Activated B cell treated with CpG ODN at 0.5 μM for 24 hours (primary cell): ENCODE measurements around the gene TMEM63A. TPM values are rescaled to one million over a fixed set of nuclear protein-coding genes. Genes with fewer than 3 reads are reported as not detected.

Experiments
- ATAC-seq: fragments of 200-7000 bp; cut with Tn5 transposase; one replicate; pipeline ENCODE4 v1.10.0; 2021; ENCODE audit warnings: low read depth, mild to moderate bottlenecking, moderate library complexity
- CTCF ChIA-PET: fragments of 350-600 bp; sonication (Branson Sonifier 250); formaldehyde crosslinking; loops from one replicate; lab custom pipeline; 2021; ENCODE audit warnings: antibody characterized with exemption; lab: Charles Lee
- POLR2A ChIA-PET: fragments of 350-600 bp; sonication (Branson Sonifier 250); formaldehyde crosslinking; loops from one replicate; lab custom pipeline; 2021; ENCODE audit warnings: antibody characterized with exemption; lab: Charles Lee
- DNase-seq: peaks from one replicate; pipeline ENCODE4 v3.0.0; 2022
- H3K27ac Mint-ChIP-seq: one replicate; pipeline ENCODE4 v1.8.0; 2020; ENCODE audit warnings: mixed read lengths
- H3K27me3 Mint-ChIP-seq: one replicate; pipeline ENCODE4 v1.8.0; 2021; ENCODE audit warnings: mixed read lengths
- H3K36me3 Mint-ChIP-seq: one replicate; pipeline ENCODE4 v1.8.0; 2021; ENCODE audit warnings: low read depth, mixed read lengths
- H3K4me1 Mint-ChIP-seq: one replicate; pipeline ENCODE4 v1.8.0; 2021; ENCODE audit warnings: mixed read lengths
- H3K4me3 Mint-ChIP-seq: one replicate; pipeline ENCODE4 v1.8.0; 2020; ENCODE audit warnings: mild to moderate bottlenecking, mixed read lengths
- H3K9me3 Mint-ChIP-seq: one replicate; pipeline ENCODE4 v1.8.0; 2020; ENCODE audit warnings: mixed read lengths
- CTCF ChIP-seq: fragments of 200-600 bp; IDR thresholded peaks from one replicate; pipeline ENCODE4 v1.8.0; 2022; ENCODE audit warnings: antibody characterized with exemption, mild to moderate bottlenecking
- intact Hi-C: fragments of 100-400 bp; cut with micrococcal nuclease; formaldehyde crosslinking; loops from one replicate; pipeline ENCODE4 v1.15.1; 2024
- total RNA-seq: library from RNA; stranded (reverse); gene quantifications from 2 replicates; pipeline ENCODE4 v1.2.3, GENCODE V29; 2022

Gene TMEM63A
- total RNA-seq, 1 donor from 2014 or later, result 74.5 TPM

- DNase-seq (no peak), ATAC-seq (no peak)
- no peaks in the 10 kb centered on the region for H3K9me3 Mint-ChIP-seq
- no peak for TF ChIP-seq CTCF
- no peaks in the 10 kb centered on the region for H3K27me3 Mint-ChIP-seq
- CTCF ChIA-PET, result no interaction called here
- POLR2A ChIA-PET, result interaction anchor here (0.7 kb wide), 1 partner anchor 49 kb away, joined by 3 read pairs; no protein-coding TSS in a partner anchor
- peaks cover 8% of the 10 kb centered on the region for H3K4me1 Mint-ChIP-seq
- H3K36me3 Mint-ChIP-seq, result peaks cover 6% of the 10 kb centered on the region
- no peak overlapping the region for H3K4me3 Mint-ChIP-seq
- H3K27ac Mint-ChIP-seq, result no peak overlapping the region
- intact Hi-C loops, result loop anchor here (10.0 kb wide), 1 partner anchor 274 kb away; the partner anchor contains the start of gene ENAH
Observed at GRCh38 chr1:225928186-225929175, 46.3 kb upstream of the TMEM63A start.

GRCh38 chr1:225926551-225927113 lies 44.5 kb upstream of the TMEM63A start:
- Mint-ChIP-seq H3K36me3 (peaks cover 17% of the 10 kb centered on the region), H3K27me3 (no peaks in the 10 kb centered on the region), H3K4me3 (no peak overlapping the region), H3K27ac (no peak overlapping the region), H3K4me1 (peaks cover 20% of the 10 kb centered on the region), H3K9me3 (no peaks in the 10 kb centered on the region)
- TF ChIP-seq CTCF, result no peak
- DNase-seq, result no peak
- ChIA-PET POLR2A (no interaction called here), CTCF (no interaction called here)
- no peak for ATAC-seq
- intact Hi-C loops, result loop anchor here (10.0 kb wide), 1 partner anchor 272 kb away; the partner anchor contains the start of gene ENAH

GRCh38 chr1:225923692-225924555 lies 41.7 kb upstream of the TMEM63A start, which contains the start of gene PYCR2:
Gene PYCR2 (minus strand): TSS chr1:225924250. CDS start chr1:225924110, 140 bp downstream.
- peaks cover 20% of the 10 kb centered on the region for H3K4me1 Mint-ChIP-seq
- H3K9me3 Mint-ChIP-seq, result no peaks in the 10 kb centered on the region
- peak; percentile 93 for DNase-seq
- no peaks in the 10 kb centered on the region for H3K27me3 Mint-ChIP-seq
- ATAC-seq, result peak; percentile 98
- H3K27ac Mint-ChIP-seq, result peak within 1 kb of the TSS; percentile 88
- H3K4me3 Mint-ChIP-seq, result peak within 1 kb of the TSS; percentile 95
- no peak for TF ChIP-seq CTCF
- intact Hi-C loops, result loop anchor here (1.0 to 10.0 kb wide), 7 partner anchors 42 to 457 kb away; partner anchors contain the start of genes ENAH, SDE2, SRP9 and TMEM63A
- H3K36me3 Mint-ChIP-seq, result peaks cover 40% of the 10 kb centered on the region
- POLR2A ChIA-PET, result interaction anchor here (0.5 to 3.3 kb wide), 34 partner anchors 8 to 1426 kb away, joined by 3 to 52 read pairs (median 6); partner anchors contain the start of genes H3-3A, SDE2, SRP9 and TMEM63A
- CTCF ChIA-PET, result interaction anchor here (1.0 to 1.9 kb wide), 4 partner anchors 12 to 449 kb away, joined by 3 to 9 read pairs (median 6); partner anchors contain the start of genes SRP9 and TMEM63A

GRCh38 chr1:225923381-225923691 lies 41.2 kb upstream of the TMEM63A start:
- H3K27ac Mint-ChIP-seq, result peak overlapping the region; percentile 88
- ATAC-seq, result no peak
- intact Hi-C loops, result loop anchor here (5.0 to 10.0 kb wide), 2 partner anchors 54 to 269 kb away; partner anchors contain the start of gene ENAH
- TF ChIP-seq CTCF, result no peak
- ChIA-PET CTCF (interaction anchor here (1.4 to 1.9 kb wide), 3 partner anchors 12 to 146 kb away, joined by 5 to 9 read pairs (median 7); partner anchors contain the start of genes SRP9 and TMEM63A), POLR2A (interaction anchor here (0.6 to 3.3 kb wide), 19 partner anchors 12 to 496 kb away, joined by 3 to 52 read pairs (median 7); partner anchors contain the start of genes H3-3A, SDE2, SRP9 and TMEM63A)
- no peaks in the 10 kb centered on the region for H3K27me3 Mint-ChIP-seq
- H3K9me3 Mint-ChIP-seq, result no peaks in the 10 kb centered on the region
- peaks cover 45% of the 10 kb centered on the region for H3K36me3 Mint-ChIP-seq
- H3K4me3 Mint-ChIP-seq, result peak overlapping the region; percentile 95
- peaks cover 20% of the 10 kb centered on the region for H3K4me1 Mint-ChIP-seq
- DNase-seq, result no peak
